ENCODE results near the gene CPB1.

- TF ChIP-seq CTCF (IDR thresholded peaks at IDR 0.05): no peak
- TF ChIP-seq EP300 (IDR thresholded peaks at IDR 0.05; ENCODE audit: low read depth): no peak
- TF ChIP-seq POLR2A (IDR thresholded peaks at IDR 0.05): no peak
- no peak for TF ChIP-seq POLR2AphosphoS5 (IDR thresholded peaks at IDR 0.05)
These were observed 79.1 kb downstream of the CPB1 start for GRCh38 chr3:148906667-148907066.
